DMS53 (cell line): ENCODE results near the gene CLSTN1.

Experiments used
- DNase-seq: peaks from one replicate; lab custom pipeline; 2025; lab: John Stamatoyannopoulos, UW

CLSTN1 gene

DNA sequence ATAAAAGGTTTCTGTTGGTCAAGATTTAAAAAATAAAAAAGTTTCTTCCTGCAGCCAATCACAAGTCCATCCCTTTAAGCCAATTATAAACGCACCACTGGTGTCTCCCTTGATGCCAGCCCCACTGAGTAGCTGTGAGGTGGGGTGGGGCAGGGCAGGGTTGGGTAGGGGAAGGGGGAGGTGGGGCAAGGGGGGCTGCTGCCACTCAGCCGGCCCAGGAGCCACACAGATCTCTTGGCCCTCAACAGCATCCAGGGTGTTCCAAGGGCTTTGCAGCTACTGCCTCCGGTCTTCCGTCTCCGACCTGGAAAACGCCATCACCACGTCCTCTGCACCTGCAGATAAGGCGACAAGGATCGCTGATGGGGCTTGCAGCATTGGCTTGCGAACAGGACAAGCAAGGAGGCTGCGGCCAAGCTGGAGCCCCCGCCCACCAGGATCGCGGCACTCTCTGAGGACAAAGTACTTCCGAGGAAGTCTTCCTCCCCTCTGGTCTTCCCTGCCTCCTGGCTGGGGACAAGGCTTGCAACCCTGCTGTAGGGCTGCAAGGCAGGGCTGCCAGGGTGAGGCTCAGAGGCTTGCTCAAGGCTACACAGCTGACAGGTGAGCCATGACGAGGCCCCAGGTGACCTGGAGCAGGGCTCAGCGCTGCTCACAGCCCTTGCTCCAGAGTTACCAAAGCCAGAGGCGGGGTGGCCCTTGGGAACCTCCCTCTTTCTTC, 26.8 kb upstream of the CLSTN1 start:
- DNase-seq: no peak

GRCh38 chr1:9849691-9850441, 26.1 kb upstream of the CLSTN1 start:
- DNase-seq: no peak

GRCh38 chr1:9848022-9848421, 24.3 kb upstream of the CLSTN1 start:
- no peak for DNase-seq

DNA sequence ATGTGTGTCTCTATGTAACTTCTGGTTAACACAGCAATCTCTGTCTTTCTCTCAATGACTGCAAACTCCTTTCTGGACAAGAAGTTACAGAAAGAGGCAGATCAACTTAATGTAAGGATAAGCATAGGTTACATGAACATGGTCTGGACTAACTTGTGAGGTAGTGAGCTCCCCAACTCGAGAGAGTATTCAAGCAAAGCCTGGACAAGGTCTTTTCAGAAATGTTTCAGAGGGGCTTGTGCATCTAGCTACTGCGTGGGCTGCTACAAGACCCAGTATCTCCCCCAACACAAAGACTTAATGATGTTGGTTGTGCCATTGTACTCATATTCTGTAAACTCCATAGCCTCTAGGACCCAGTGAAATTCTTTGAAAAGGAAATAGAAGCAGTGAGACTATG, 23.5 kb upstream of the CLSTN1 start:
- no peak for DNase-seq

GRCh38 chr1:9846611-9847171, 22.9 kb upstream of the CLSTN1 start:
- DNase-seq: no peak

- no peak for DNase-seq
Measured at GRCh38 chr1:9845914-9846313, 22.1 kb upstream of the CLSTN1 start.

GRCh38 chr1:9844756-9845155, 21.0 kb upstream of the CLSTN1 start:
- no peak for DNase-seq

DNA sequence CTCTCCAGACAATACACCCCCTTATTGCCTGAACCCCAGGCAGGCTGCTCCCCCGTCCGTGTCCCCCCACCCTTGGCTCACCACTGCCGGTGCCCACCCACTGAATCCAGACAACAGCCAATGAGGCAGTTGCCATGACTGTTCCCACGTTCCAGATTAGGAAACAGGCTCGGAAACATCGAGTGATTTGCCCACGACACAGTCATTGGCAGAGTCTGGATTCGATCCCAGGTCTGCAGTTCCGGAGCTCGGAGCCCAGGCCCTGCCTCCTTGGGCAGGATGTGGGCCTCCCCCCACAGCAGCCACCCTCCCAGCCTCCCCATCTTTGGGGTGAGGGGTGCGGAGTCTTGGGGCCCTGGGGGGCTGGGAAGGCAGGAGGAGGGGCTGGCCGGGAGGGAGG, 20.3 kb upstream of the CLSTN1 start:
- no peak for DNase-seq

GRCh38 chr1:9843576-9843945, 19.8 kb upstream of the CLSTN1 start:
- peak; percentile 89 for DNase-seq

GRCh38 chr1:9842781-9843575, 19.2 kb upstream of the CLSTN1 start:
- no peak for DNase-seq

- DNase-seq: no peak
Measured at GRCh38 chr1:9842073-9842711, 18.4 kb upstream of the CLSTN1 start.

- DNase-seq: no peak
Measured at GRCh38 chr1:9841460-9841859, 17.7 kb upstream of the CLSTN1 start.

DNA sequence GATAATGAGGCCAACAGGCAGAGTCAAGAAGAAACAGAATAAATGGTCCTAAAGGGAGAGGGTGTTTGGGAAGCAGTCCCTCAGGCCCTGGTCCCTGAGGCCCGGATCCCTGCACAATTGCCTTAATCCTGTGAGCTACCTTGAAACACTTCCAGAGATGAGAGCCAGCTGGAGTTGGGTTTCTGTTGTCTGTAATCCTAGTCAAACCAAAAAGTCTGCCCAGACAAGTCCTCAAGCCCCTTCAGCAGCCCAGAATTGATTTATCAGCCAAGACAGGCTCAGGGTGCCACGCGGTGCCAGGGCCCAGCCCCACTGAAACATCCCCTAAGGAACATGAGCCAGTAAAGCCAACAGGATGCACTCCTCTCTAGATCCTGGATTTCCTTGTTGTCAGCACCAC, 16.4 kb upstream of the CLSTN1 start:
- no peak for DNase-seq

- DNase-seq: no peak
Measured at GRCh38 chr1:9838946-9839345, 15.2 kb upstream of the CLSTN1 start.

GRCh38 chr1:9836632-9836960, 12.8 kb upstream of the CLSTN1 start:
- peak; percentile 86 for DNase-seq

GRCh38 chr1:9835758-9836631, 12.2 kb upstream of the CLSTN1 start:
- DNase-seq: peak; percentile 67

GRCh38 chr1:9835404-9835757, 11.6 kb upstream of the CLSTN1 start:
- DNase-seq: no peak

DNA sequence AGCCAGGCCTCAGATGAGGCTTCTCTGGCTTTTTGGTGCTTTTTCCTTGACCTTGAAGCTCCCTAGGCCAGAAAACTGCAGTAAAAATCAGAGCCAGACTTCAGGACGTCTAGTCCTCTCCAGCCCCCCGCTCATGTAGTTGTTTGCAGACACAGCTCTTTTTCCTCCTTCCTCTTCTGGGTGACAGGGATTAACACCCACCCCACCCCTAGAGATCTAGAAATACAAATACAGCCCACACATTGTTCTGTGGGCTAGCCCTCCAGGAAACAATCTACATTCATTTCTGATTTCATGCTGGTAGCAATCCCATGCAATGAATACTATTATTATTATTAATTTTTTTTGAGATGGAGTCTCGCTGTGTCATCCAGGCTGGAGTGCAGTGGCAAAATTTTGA, 9.9 kb upstream of the CLSTN1 start:
- DNase-seq: no peak

DNA sequence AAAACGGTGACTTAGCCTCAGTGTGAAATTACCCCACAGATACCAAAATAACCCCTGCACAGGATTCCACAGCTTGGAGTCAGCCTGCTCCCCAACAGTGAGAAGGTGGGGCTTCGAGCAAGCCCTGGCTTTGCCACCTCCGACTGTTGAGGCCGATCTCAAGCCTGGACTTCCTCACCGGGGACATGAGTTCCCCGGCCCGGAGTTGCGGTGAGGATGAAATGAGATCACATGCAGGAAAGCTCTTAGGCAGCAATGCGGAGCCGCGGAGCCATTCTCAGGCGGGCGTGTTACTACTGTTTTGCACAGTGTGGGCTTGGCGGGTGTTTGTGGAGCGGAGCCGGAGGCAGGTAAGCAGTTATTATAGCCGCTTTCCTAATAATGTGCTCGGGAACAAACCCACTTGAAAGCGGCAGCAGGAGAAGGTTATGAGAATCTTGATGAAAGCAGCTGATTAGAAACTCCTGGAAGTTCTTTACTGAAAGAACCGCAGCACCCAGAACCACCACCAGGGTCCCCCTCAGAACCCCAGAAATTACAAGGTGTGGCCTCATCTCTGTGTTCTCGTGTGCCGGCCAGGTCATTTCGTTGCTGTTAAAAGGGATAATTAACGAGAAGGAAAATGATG, 3.9 kb upstream of the CLSTN1 start:
- DNase-seq: peak; percentile 20

- no peak for DNase-seq
Measured at GRCh38 chr1:9826616-9827015, 2.9 kb upstream of the CLSTN1 start.

DNA sequence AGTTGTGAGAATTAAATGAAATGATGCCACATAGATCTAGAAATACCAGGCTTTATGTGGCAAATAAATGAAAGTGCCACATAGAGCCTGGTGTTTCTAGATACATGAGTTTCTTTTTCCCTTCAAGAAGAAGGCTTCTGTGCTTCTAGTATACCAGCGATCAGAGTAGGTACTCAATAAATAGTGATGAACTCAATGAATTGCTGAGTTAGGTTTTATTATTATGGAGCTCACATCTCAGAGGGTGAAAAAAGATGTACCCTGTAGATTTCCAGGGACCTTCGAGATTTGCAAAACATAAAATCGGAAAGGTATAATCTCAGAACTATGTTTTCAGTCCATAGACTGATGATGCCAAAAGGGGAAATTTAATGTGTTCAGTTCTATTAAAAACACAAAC, 2.3 kb upstream of the CLSTN1 start:
- no peak for DNase-seq
